WTC11 (cell line): ENCODE results near the gene FGR. TPM values are rescaled to one million over a fixed set of nuclear protein-coding genes. Genes with fewer than 3 reads are reported as not detected.
"Not testable (repeated sequence)": the region's sequence is repeated elsewhere in the genome, so short reads cannot be mapped to it uniquely, and the experiment has no call there.

Experiments
- ATAC-seq: fragments of 200-7000 bp; cut with Tn5 transposase; 2 replicates; pipeline ENCODE4 v1.10.0; 2021; ENCODE audit warnings: mild to moderate bottlenecking, moderate library complexity
- CTCF ChIA-PET: fragments of 300-600 bp; sonication (Branson Sonifier 250); formaldehyde crosslinking; loops from one replicate; lab custom pipeline; 2021; ENCODE audit warnings: antibody characterized with exemption; lab: Charles Lee
- POLR2A ChIA-PET: fragments of 350-600 bp; sonication (Branson Sonifier 250); formaldehyde crosslinking; loops from one replicate; lab custom pipeline; 2021; ENCODE audit warnings: antibody characterized with exemption; lab: Charles Lee
- DNase-seq: peaks from one replicate; pipeline ENCODE4 v3.0.0; 2021; ENCODE audit warnings: low spot score
- H3K27ac Mint-ChIP-seq: 2 replicates; pipeline ENCODE4 v1.8.0; 2021; ENCODE audit warnings: mixed read lengths
- H3K27me3 Mint-ChIP-seq: 2 replicates; pipeline ENCODE4 v1.8.0; 2021; ENCODE audit warnings: low read depth, mild to moderate bottlenecking, moderate library complexity, mixed read lengths
- H3K36me3 Mint-ChIP-seq: 2 replicates; pipeline ENCODE4 v1.8.0; 2021; ENCODE audit warnings: mixed read lengths
- H3K4me1 Mint-ChIP-seq: 2 replicates; pipeline ENCODE4 v1.8.0; 2022; ENCODE audit warnings: mixed read lengths
- H3K4me3 Mint-ChIP-seq: 2 replicates; pipeline ENCODE4 v1.8.0; 2021; ENCODE audit warnings: mild to moderate bottlenecking, moderate library complexity, mixed read lengths
- H3K9me3 Mint-ChIP-seq: 2 replicates; pipeline ENCODE4 v1.8.0; 2021; ENCODE audit warnings: mixed read lengths
- AFF4 ChIP-seq: sonication (generic); formaldehyde crosslinking; IDR thresholded peaks from 2 replicates; pipeline ENCODE4 v1.8.1; 2023; ENCODE audit warnings: mild to moderate bottlenecking, missing genetic modification reagents, borderline replicate concordance
- CBFB ChIP-seq: sonication (generic); formaldehyde crosslinking; IDR thresholded peaks from 2 replicates; pipeline ENCODE4 v1.8.1; 2022; ENCODE audit warnings: mild to moderate bottlenecking, low read depth, missing genetic modification reagents
- JAZF1 ChIP-seq: fragments of 250-450 bp; sonication (Bioruptor Pico); IDR thresholded peaks from 2 replicates; pipeline ENCODE4 v1.9.0; 2021; ENCODE audit warnings: moderate library complexity, mild to moderate bottlenecking, inconsistent platforms
- JUN ChIP-seq: sonication (generic); formaldehyde crosslinking; IDR thresholded peaks from 2 replicates; pipeline ENCODE4 v1.8.0; 2023; ENCODE audit warnings: mild to moderate bottlenecking, missing genetic modification reagents
- MLX ChIP-seq: sonication (generic); formaldehyde crosslinking; IDR thresholded peaks from 2 replicates; pipeline ENCODE4 v1.8.1; 2023; ENCODE audit warnings: mild to moderate bottlenecking, missing genetic modification reagents, moderate library complexity
- NFATC4 ChIP-seq: fragments of 250-450 bp; sonication (Bioruptor Pico); IDR thresholded peaks from 2 replicates; pipeline ENCODE4 v1.9.0; 2021; ENCODE audit warnings: mild to moderate bottlenecking
- OVOL2 ChIP-seq: fragments of 250-450 bp; sonication (Bioruptor Pico); IDR thresholded peaks from 2 replicates; pipeline ENCODE4 v1.9.0; 2021; ENCODE audit warnings: mild to moderate bottlenecking, borderline replicate concordance
- RELA ChIP-seq: sonication (generic); formaldehyde crosslinking; IDR thresholded peaks from 2 replicates; pipeline ENCODE4 v1.8.1; 2022; ENCODE audit warnings: missing genetic modification reagents, mild to moderate bottlenecking, borderline replicate concordance
- SMAD4 ChIP-seq: sonication (generic); formaldehyde crosslinking; IDR thresholded peaks from 2 replicates; pipeline ENCODE4 v1.8.0; 2022; ENCODE audit warnings: mild to moderate bottlenecking, missing genetic modification reagents
- USF2 ChIP-seq: sonication (generic); formaldehyde crosslinking; IDR thresholded peaks from 2 replicates; pipeline ENCODE4 v1.8.1; 2023; ENCODE audit warnings: mild to moderate bottlenecking, missing genetic modification reagents, moderate library complexity
- ZNF138 ChIP-seq: sonication (generic); formaldehyde crosslinking; conservative IDR thresholded peaks from 2 replicates; pipeline ENCODE4 v1.8.1; 2022; ENCODE audit warnings: mild to moderate bottlenecking, moderate library complexity, missing genetic modification reagents
- ZNF232 ChIP-seq: sonication (generic); formaldehyde crosslinking; IDR thresholded peaks from 2 replicates; pipeline ENCODE4 v1.8.0; 2022; ENCODE audit warnings: mild to moderate bottlenecking, missing genetic modification reagents
- total RNA-seq: library from RNA; stranded (reverse); gene quantifications from 3 replicates; pipeline ENCODE4 v1.2.3, GENCODE V29; 2021
- TF ChIP-seq, protein P1 (sequence below): sonication (generic); formaldehyde crosslinking; IDR thresholded peaks from 2 replicates; pipeline ENCODE4 v1.8.0; 2023; ENCODE audit warnings: missing genetic modification reagents, mild to moderate bottlenecking, borderline replicate concordance
- TF ChIP-seq, protein P2 (sequence below): sonication (generic); formaldehyde crosslinking; conservative IDR thresholded peaks from 2 replicates; pipeline ENCODE4 v1.8.1; 2022; ENCODE audit warnings: mild to moderate bottlenecking, missing genetic modification reagents
- TF ChIP-seq, protein P3 (sequence below): sonication (generic); formaldehyde crosslinking; IDR thresholded peaks from 2 replicates; pipeline ENCODE4 v1.8.0; 2022; ENCODE audit warnings: mild to moderate bottlenecking, missing genetic modification reagents

The FGR gene
- total RNA-seq, 1 experiment from 2014 or later = 0.77 TPM

DNA sequence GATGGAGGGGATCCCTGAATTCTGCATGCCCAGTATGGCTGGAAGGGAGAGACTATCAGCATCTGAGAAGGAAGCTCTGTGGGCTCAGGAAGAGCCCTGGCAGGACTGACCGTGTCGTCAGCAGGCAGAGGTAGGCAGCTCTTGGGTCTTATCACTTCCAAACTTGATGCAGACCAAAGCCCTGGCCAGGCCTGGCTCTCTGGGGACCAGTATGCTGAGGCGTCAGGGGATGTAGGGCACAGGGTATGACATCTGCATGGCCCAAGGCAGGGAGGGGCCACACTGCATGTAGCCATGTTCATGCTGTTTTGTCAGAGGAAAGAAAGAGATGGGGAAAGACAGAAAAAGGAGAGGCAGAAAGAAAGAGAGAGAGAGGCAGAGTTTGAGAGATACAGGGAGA lies 6.3 kb downstream of the FGR start (continued):
- TF ChIP-seq, protein P1, sequence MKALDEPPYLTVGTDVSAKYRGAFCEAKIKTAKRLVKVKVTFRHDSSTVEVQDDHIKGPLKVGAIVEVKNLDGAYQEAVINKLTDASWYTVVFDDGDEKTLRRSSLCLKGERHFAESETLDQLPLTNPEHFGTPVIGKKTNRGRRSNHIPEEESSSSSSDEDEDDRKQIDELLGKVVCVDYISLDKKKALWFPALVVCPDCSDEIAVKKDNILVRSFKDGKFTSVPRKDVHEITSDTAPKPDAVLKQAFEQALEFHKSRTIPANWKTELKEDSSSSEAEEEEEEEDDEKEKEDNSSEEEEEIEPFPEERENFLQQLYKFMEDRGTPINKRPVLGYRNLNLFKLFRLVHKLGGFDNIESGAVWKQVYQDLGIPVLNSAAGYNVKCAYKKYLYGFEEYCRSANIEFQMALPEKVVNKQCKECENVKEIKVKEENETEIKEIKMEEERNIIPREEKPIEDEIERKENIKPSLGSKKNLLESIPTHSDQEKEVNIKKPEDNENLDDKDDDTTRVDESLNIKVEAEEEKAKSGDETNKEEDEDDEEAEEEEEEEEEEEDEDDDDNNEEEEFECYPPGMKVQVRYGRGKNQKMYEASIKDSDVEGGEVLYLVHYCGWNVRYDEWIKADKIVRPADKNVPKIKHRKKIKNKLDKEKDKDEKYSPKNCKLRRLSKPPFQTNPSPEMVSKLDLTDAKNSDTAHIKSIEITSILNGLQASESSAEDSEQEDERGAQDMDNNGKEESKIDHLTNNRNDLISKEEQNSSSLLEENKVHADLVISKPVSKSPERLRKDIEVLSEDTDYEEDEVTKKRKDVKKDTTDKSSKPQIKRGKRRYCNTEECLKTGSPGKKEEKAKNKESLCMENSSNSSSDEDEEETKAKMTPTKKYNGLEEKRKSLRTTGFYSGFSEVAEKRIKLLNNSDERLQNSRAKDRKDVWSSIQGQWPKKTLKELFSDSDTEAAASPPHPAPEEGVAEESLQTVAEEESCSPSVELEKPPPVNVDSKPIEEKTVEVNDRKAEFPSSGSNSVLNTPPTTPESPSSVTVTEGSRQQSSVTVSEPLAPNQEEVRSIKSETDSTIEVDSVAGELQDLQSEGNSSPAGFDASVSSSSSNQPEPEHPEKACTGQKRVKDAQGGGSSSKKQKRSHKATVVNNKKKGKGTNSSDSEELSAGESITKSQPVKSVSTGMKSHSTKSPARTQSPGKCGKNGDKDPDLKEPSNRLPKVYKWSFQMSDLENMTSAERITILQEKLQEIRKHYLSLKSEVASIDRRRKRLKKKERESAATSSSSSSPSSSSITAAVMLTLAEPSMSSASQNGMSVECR (CRISPR knock-in tag) = no peak
- TF ChIP-seq ZNF138 = no peak
- no peak for TF ChIP-seq NFATC4 (CRISPR knock-in tag)
- no peak for TF ChIP-seq MLX (CRISPR knock-in tag)

- not testable (repeated sequence) for H3K27me3 Mint-ChIP-seq, ATAC-seq, DNase-seq, H3K27ac Mint-ChIP-seq, H3K36me3 Mint-ChIP-seq, H3K9me3 Mint-ChIP-seq, H3K4me3 Mint-ChIP-seq
- CTCF ChIA-PET = interaction anchor here (0.6 to 2.0 kb wide), 6 partner anchors 11 to 1167 kb away, joined by 3 to 6 read pairs (median 5); no protein-coding TSS in a partner anchor
- H3K4me1 Mint-ChIP-seq = peaks cover 43% of the 10 kb centered on the region
- POLR2A ChIA-PET = interaction anchor here (1.6 kb wide), 1 partner anchor 13 kb away, joined by 3 read pairs; no protein-coding TSS in a partner anchor
These were observed 7.3 kb downstream of the FGR start for GRCh38 chr1:27627733-27628132.

DNA sequence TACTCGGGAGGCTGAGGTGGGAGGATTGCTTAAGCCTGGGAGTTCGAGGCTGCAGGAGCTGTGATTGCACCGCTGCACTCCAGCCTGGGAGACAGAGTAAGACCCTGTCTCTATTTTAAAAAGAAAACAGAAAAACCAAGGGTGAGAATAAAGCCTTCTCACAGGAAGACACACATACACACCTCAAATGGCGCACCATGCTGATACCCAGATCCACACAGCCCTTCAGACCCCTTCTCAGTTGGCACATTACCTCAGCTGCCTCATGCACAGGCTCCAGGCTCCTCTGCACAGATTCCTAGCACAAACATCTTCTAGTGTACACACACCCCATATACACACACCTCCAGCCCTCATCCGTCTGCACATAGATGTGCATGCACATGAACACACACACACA lies 7.9 kb downstream of the FGR start:
- no peak for TF ChIP-seq ZNF232 (CRISPR knock-in tag)
- TF ChIP-seq USF2 (CRISPR knock-in tag) = no peak
- TF ChIP-seq, protein P2, sequence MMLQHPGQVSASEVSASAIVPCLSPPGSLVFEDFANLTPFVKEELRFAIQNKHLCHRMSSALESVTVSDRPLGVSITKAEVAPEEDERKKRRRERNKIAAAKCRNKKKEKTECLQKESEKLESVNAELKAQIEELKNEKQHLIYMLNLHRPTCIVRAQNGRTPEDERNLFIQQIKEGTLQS (CRISPR knock-in tag) = no peak
- no peak for TF ChIP-seq JUN
- Mint-ChIP-seq H3K27me3 (0 out of 2 replicates have a peak, but pooled peaks cover 2% of the 10 kb centered on the region), H3K4me1 (peaks cover 46% of the 10 kb centered on the region), H3K36me3 (no peaks in the 10 kb centered on the region), H3K4me3 (no peak overlapping the region), H3K9me3 (no peaks in the 10 kb centered on the region), H3K27ac (no peak overlapping the region)
- POLR2A ChIA-PET = no interaction called here
- CTCF ChIA-PET = interaction anchor here (1.7 to 2.0 kb wide), 2 partner anchors 12 to 42 kb away, joined by 5 to 6 read pairs; no protein-coding TSS in a partner anchor
- DNase-seq (no peak), ATAC-seq (no peak)

DNA sequence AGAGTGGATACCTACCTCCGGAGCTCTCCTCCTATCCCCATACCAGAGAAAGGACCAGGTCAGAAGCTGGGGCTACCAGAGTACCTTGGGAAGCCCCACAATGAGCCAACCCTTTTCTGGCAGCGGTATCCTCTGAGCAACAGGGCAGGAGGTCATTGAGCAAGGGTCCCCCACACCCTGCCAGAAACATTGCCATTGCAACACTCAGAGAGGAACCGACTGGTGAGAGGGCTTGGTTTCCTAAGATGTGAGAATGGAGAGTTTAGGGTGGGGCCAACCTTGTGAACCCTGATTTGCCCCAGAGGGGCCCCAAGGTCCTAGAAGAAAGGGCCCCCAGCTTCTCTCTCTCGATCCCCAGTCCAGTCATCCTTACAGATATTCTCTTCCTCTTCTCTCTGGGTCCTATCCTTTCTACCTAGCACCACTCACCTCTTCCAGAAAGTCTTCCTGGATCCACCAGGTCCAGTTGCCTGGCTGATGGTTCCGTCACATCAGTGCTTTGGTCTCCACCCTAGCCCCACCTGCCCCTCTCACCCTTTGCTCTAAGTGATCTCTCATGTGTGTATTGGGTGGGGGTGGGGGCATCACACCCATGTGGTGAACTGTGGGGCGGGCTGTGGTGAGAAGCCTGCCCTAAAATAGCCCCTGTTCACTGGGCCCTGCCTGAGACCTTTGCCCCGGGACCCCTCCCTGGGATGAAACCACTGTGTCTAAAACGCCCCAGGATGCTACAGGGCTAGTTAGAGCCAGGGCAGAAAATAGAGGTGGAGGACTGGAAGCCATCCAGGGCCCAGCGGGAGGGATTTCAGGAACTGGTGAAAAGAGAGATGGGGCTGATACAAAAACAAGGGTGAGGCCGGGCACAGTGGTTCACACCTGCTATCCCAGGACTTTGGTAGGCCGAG lies 8.7 kb downstream of the FGR start:
- DNase-seq (no peak), ATAC-seq (no peak)
- POLR2A ChIA-PET = interaction anchor here (1.6 kb wide), 1 partner anchor 10 kb away, joined by 4 read pairs; no protein-coding TSS in a partner anchor
- Mint-ChIP-seq H3K27ac (no peak overlapping the region; the same call in 1 of the 2 replicates), H3K4me3 (no peak overlapping the region), H3K27me3 (no peaks in the 10 kb centered on the region), H3K9me3 (no peaks in the 10 kb centered on the region), H3K36me3 (no peaks in the 10 kb centered on the region), H3K4me1 (peaks cover 40% of the 10 kb centered on the region)
- CTCF ChIA-PET = interaction anchor here (1.4 kb wide), 1 partner anchor 69 kb away, joined by 4 read pairs; no protein-coding TSS in a partner anchor
- TF ChIP-seq OVOL2 (CRISPR knock-in tag) (no peak), RELA (CRISPR knock-in tag) (no peak), AFF4 (CRISPR knock-in tag) (no peak), SMAD4 (no peak), JAZF1 (no peak), CBFB (CRISPR knock-in tag) (no peak)
- TF ChIP-seq, protein P3, sequence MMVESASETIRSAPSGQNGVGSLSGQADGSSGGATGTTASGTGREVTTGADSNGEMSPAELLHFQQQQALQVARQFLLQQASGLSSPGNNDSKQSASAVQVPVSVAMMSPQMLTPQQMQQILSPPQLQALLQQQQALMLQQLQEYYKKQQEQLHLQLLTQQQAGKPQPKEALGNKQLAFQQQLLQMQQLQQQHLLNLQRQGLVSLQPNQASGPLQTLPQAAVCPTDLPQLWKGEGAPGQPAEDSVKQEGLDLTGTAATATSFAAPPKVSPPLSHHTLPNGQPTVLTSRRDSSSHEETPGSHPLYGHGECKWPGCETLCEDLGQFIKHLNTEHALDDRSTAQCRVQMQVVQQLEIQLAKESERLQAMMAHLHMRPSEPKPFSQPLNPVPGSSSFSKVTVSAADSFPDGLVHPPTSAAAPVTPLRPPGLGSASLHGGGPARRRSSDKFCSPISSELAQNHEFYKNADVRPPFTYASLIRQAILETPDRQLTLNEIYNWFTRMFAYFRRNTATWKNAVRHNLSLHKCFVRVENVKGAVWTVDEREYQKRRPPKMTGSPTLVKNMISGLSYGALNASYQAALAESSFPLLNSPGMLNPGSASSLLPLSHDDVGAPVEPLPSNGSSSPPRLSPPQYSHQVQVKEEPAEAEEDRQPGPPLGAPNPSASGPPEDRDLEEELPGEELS (CRISPR knock-in tag) = no peak
- TF ChIP-seq, protein P2 (CRISPR knock-in tag) = no peak
